ENCODE data around the gene ACR. TPM values are rescaled to one million over a fixed set of nuclear protein-coding genes. Genes with fewer than 3 reads are reported as not detected.

Gene ACR
- total RNA-seq (2021) (0.28 TPM in 1 of 2 replicates, not detected in the other), Bru-seq, nascent RNA (percentile 8 among the genes with signal in this experiment), BruChase-seq, experiment 1, labeled RNA remaining after a 2-hour chase (percentile 12 among the genes with signal in this experiment), BruChase-seq, experiment 2, labeled RNA remaining after a 6-hour chase (not detected)
- long read RNA-seq, result 0 reads

DNA sequence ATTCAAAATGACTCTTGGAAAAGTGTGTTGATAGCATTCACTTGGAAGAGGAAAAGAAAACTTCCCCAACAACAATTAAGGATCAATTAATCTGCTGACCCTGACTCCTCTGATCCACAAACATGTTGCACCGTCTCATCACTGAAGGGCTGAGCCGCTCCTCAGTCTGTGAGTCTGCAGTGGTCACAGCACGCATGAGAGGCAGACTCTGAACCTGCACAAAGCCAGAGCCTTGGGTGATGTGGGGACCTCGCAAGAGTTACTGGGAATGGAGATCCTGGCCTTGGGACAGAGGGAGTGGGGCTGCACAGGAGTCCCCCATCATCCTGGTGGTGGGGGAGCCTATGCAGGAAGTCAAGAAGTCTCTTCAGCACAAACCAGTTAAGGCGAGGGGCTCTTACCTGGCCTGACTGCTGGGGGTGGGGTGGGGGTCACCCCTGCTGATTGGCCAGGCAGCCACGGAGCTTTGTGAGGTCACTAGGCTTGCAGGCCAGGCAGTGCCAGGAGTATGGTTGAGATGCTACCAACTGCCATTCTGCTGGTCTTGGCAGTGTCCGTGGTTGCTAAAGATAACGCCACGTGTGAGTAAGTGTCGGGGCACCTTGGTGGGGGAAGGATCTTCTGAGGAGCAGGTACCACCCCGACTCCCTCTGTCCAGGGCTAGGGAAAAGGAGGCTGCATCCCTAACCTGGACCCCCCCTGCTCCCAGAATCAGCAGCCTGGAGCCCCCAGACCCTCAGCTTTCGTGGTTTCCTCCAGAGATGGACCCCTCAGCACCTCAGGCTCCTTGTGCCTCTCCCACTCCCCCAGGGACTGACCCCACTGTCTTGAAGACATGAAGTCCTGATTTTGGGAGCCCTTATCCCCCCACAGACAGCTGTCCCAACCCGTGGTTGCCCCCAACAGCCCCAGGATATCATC lies at the start of gene ACR:
Gene ACR, plus strand, starts transcription at position 477 of the 921 bp plus-strand sequence. Its CDS starts 32 bp downstream, at position 509.
- CTCF ChIA-PET, result no interaction called here
- Histone ChIP-seq H3K4me1 (replicated peaks; ENCODE audit: insufficient read depth) (no peaks in the 10 kb centered on the region), H2AFZ (no peak within 1 kb of the TSS), H4K20me1 (ENCODE audit: insufficient read depth) (no peaks in the 10 kb centered on the region), H3K9me2 (ENCODE audit: insufficient read depth) (no peaks in the 10 kb centered on the region), H3F3A (ENCODE audit: insufficient read depth, low read depth) (no peaks in the 10 kb centered on the region), H3K4me3 (no peak within 1 kb of the TSS), H3K9me3 (ENCODE audit: insufficient read depth, low read depth) (no peaks in the 10 kb centered on the region), H3K4me2 (no peak within 1 kb of the TSS), H3K36me3 (ENCODE audit: low read depth) (no peaks in the 10 kb centered on the region), H3K79me2 (ENCODE audit: low read depth) (no peaks in the 10 kb centered on the region), H3K27me3 (ENCODE audit: insufficient read depth, low read depth) (peaks cover 20% of the 10 kb centered on the region; the same call in 1 of the 2 replicates), H3K27ac (no peak within 1 kb of the TSS)
- intact Hi-C loops (cut with micrococcal nuclease; ENCODE audit: unreplicated experiment), result no loop called here
- BruUV-seq (replicated peaks), result no TSS peak
- no peak for DNase-seq
- TF ChIP-seq, protein P1, sequence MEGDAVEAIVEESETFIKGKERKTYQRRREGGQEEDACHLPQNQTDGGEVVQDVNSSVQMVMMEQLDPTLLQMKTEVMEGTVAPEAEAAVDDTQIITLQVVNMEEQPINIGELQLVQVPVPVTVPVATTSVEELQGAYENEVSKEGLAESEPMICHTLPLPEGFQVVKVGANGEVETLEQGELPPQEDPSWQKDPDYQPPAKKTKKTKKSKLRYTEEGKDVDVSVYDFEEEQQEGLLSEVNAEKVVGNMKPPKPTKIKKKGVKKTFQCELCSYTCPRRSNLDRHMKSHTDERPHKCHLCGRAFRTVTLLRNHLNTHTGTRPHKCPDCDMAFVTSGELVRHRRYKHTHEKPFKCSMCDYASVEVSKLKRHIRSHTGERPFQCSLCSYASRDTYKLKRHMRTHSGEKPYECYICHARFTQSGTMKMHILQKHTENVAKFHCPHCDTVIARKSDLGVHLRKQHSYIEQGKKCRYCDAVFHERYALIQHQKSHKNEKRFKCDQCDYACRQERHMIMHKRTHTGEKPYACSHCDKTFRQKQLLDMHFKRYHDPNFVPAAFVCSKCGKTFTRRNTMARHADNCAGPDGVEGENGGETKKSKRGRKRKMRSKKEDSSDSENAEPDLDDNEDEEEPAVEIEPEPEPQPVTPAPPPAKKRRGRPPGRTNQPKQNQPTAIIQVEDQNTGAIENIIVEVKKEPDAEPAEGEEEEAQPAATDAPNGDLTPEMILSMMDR (conservative IDR thresholded peaks at IDR 0.05), result no peak
- TF ChIP-seq EZH2 (IDR thresholded peaks at IDR 0.05; ENCODE audit: low read depth), result no peak
- POLR2A ChIA-PET (ENCODE audit: unreplicated experiment), result no interaction called here

DNA sequence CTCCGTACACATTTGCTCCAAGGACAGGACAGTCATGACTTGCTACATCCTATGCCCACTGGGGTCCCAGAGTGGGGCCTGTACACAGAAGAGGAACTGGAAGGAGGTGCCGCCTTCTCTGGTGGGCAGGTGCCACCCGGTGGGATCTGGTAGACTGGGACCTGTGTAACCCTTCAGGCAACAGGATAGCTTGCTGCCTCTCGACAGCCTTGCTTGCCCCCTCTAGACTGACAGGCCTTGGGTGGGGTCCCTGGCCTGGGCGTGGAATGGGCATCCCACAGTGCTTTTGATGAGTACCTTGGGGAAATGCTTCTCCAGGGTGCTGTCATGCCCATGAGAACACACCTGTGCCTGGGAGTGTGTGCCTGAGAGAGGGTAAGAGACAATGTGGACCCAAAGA lies 49.6 kb upstream of the ACR start:
- H3K27me3 ChIP-seq (ENCODE audit: insufficient read depth, low read depth), result no peaks in the 10 kb centered on the region
- peaks cover under 1% of the 10 kb centered on the region; the same call in 1 of the 2 replicates for H3K9me3 ChIP-seq (ENCODE audit: insufficient read depth, low read depth)
- CTCF ChIA-PET, result interaction anchor here (0.6 kb wide), 1 partner anchor 738 kb away, joined by 6 read pairs; no protein-coding TSS in a partner anchor
- DNase-seq, result no peak
- POLR2A ChIA-PET (ENCODE audit: unreplicated experiment), result no interaction called here
- no peak overlapping the region for H3K27ac ChIP-seq
- no peaks in the 10 kb centered on the region for H3K9me2 ChIP-seq (ENCODE audit: insufficient read depth)
- H3K4me1 ChIP-seq (replicated peaks; ENCODE audit: insufficient read depth), result no peaks in the 10 kb centered on the region
- H3K4me3 ChIP-seq, result no peak overlapping the region
- no TSS peak for BruUV-seq (replicated peaks)
- no peak overlapping the region for H2AFZ ChIP-seq
- no peaks in the 10 kb centered on the region for H3K36me3 ChIP-seq (ENCODE audit: low read depth)
- no peaks in the 10 kb centered on the region for H4K20me1 ChIP-seq (ENCODE audit: insufficient read depth)
- no peaks in the 10 kb centered on the region for H3K79me2 ChIP-seq (ENCODE audit: low read depth)
- no peak overlapping the region for H3K4me2 ChIP-seq
- peaks cover 7% of the 10 kb centered on the region for H3F3A ChIP-seq (ENCODE audit: insufficient read depth, low read depth)
- TF ChIP-seq, protein P1 (conservative IDR thresholded peaks at IDR 0.05), result no peak
- TF ChIP-seq EZH2 (IDR thresholded peaks at IDR 0.05; ENCODE audit: low read depth), result no peak
- intact Hi-C loops (cut with micrococcal nuclease; ENCODE audit: unreplicated experiment), result no loop called here

DNA sequence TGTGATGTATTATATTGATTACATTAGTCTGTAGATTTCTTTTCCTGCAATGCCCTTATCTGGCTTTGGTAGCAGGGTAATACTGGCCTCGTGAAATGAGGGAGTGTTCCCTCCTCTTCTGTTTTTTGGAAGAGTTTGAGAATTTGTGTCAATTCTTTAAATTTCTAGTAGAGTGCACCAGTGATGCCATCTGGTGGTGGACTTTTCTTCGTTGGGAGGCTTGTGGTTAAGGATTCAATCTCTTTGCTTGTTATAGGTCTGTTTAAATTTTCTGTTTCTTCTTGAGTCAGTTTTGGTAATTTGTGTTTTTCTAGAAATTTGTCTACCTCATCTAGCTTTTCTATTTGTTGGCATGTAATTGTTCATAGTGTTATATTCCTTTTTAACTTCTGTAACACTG lies 46.5 kb upstream of the ACR start:
- no TSS peak for BruUV-seq (replicated peaks)
- Histone ChIP-seq H3K4me1 (replicated peaks; ENCODE audit: insufficient read depth) (no peaks in the 10 kb centered on the region), H2AFZ (no peak overlapping the region), H3K27ac (no peak overlapping the region), H3F3A (ENCODE audit: insufficient read depth, low read depth) (peaks cover 21% of the 10 kb centered on the region), H3K9me3 (ENCODE audit: insufficient read depth, low read depth) (no peaks in the 10 kb centered on the region; the same call in 1 of the 2 replicates), H3K9me2 (ENCODE audit: insufficient read depth) (no peaks in the 10 kb centered on the region), H3K4me3 (no peak overlapping the region), H4K20me1 (ENCODE audit: insufficient read depth) (no peaks in the 10 kb centered on the region), H3K27me3 (ENCODE audit: insufficient read depth, low read depth) (no peaks in the 10 kb centered on the region), H3K79me2 (ENCODE audit: low read depth) (no peaks in the 10 kb centered on the region), H3K4me2 (no peak overlapping the region), H3K36me3 (ENCODE audit: low read depth) (no peaks in the 10 kb centered on the region)
- no peak for TF ChIP-seq EZH2 (IDR thresholded peaks at IDR 0.05; ENCODE audit: low read depth)
- TF ChIP-seq, protein P1 (conservative IDR thresholded peaks at IDR 0.05), result peak; percentile 89
- peak in 1 of 2 experiments; percentile 33 for DNase-seq
- intact Hi-C loops (cut with micrococcal nuclease; ENCODE audit: unreplicated experiment), result loop anchor here (1.0 to 2.0 kb wide), 3 partner anchors 63 to 451 kb away; partner anchors contain the start of gene ARSA
- CTCF ChIA-PET, result interaction anchor here (0.6 kb wide), 1 partner anchor 459 kb away, joined by 3 read pairs; no protein-coding TSS in a partner anchor
- POLR2A ChIA-PET (ENCODE audit: unreplicated experiment), result no interaction called here

Measured in PC-9 (cell line).